ENCODE measurements around the gene TRIM14.

Gene TRIM14

GRCh38 chr9:98049288-98050072, 69.5 kb downstream of the TRIM14 start:
- no peak overlapping the region for H3K4me3 ChIP-seq (ENCODE audit: low read length)
- no peak for TF ChIP-seq CTCF (conservative IDR thresholded peaks at IDR 0.05; ENCODE audit: low read depth, low read length)
- no peak for DNase-seq (ENCODE audit: low read depth)

GRCh38 chr9:98047002-98047401, 72.0 kb downstream of the TRIM14 start:
- DNase-seq (ENCODE audit: low read depth) = no peak
- no peak overlapping the region for H3K4me3 ChIP-seq (ENCODE audit: low read length)
- no peak for TF ChIP-seq CTCF (conservative IDR thresholded peaks at IDR 0.05; ENCODE audit: low read depth, low read length)

GRCh38 chr9:98046180-98046543, 72.9 kb downstream of the TRIM14 start:
- no peak overlapping the region for H3K4me3 ChIP-seq (ENCODE audit: low read length)
- no peak for TF ChIP-seq CTCF (conservative IDR thresholded peaks at IDR 0.05; ENCODE audit: low read depth, low read length)
- no peak for DNase-seq (ENCODE audit: low read depth)

- TF ChIP-seq CTCF (conservative IDR thresholded peaks at IDR 0.05; ENCODE audit: low read depth, low read length) = no peak
- H3K4me3 ChIP-seq (ENCODE audit: low read length) = no peak overlapping the region
- DNase-seq (ENCODE audit: low read depth) = no peak
Observed at GRCh38 chr9:98045234-98046179, 73.5 kb downstream of the TRIM14 start.

GRCh38 chr9:98043915-98044314, 75.1 kb downstream of the TRIM14 start:
- no peak for DNase-seq (ENCODE audit: low read depth)
- TF ChIP-seq CTCF (conservative IDR thresholded peaks at IDR 0.05; ENCODE audit: low read depth, low read length) = no peak
- no peak overlapping the region for H3K4me3 ChIP-seq (ENCODE audit: low read length)

- DNase-seq (ENCODE audit: low read depth) = no peak
- H3K4me3 ChIP-seq (ENCODE audit: low read length) = no peak overlapping the region
- TF ChIP-seq CTCF (conservative IDR thresholded peaks at IDR 0.05; ENCODE audit: low read depth, low read length) = no peak
Observed at GRCh38 chr9:98040212-98040611, 78.8 kb downstream of the TRIM14 start.
